Stimulated activated effector memory CD8-positive, alpha-beta T cell treated with anti-CD3 and anti-CD28 coated beads, Interleukin-12 subunit alpha, Interleukin-12 subunit beta, amount 100 ng/mL, for 72 hours (primary cell): ENCODE data around the gene DKK2.
A peak's percentile ranks its signal among the peaks of the same experiment; 100 is the strongest.

Experiments used
- ATAC-seq: fragments of 150-1000 bp; cut with Tn5 transposase; 2 replicates; pipeline ENCODE4 v1.10.0; 2021
- DNase-seq, 2 donors: peaks; one replicate each; pipeline ENCODE4 v3.0.0; 2021 to 2022; ENCODE audit warnings: low spot score in 2 of 2
- H3K27ac Mint-ChIP-seq: one replicate; pipeline ENCODE4 v1.8.0; 2022; ENCODE audit warnings: mild to moderate bottlenecking, mixed read lengths
- H3K36me3 Mint-ChIP-seq: one replicate; pipeline ENCODE4 v1.8.0; 2022; ENCODE audit warnings: mild to moderate bottlenecking, mixed read lengths
- H3K4me1 Mint-ChIP-seq: one replicate; pipeline ENCODE4 v1.8.0; 2022; ENCODE audit warnings: mixed read lengths
- H3K4me3 Mint-ChIP-seq: one replicate; pipeline ENCODE4 v1.8.0; 2022; ENCODE audit warnings: mild to moderate bottlenecking, mixed read lengths
- H3K9me3 Mint-ChIP-seq: one replicate; pipeline ENCODE4 v1.8.0; 2022; ENCODE audit warnings: mixed read lengths

Gene DKK2

DNA sequence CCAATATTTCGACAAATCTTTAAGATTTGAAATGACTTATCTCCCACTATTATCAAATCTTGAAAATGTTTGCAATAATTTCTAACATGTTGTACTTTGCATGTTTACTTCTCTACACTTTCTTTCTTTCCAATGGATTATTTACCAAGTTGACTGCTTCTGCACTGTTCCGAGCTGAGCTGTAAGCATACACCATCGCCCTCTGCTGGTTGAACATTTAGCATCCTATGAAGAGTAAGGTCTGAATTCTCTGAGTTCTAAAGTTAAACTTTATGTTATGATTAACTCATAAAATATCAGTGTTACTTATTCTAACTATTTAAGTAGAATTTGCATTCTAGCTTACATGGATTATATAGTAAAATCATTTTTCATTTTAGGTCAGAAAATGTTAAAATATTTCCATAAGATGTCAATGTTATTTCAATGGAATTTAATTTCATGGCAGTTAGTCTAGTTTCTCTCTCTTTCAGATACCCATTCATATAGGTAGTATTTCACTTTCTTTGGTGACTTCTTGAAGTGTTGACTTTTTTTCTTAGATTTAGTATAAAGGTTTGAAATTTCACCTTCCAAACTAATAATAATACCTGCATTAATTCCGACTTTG, 137.4 kb downstream of the DKK2 start:
- Mint-ChIP-seq H3K9me3 (peaks cover 4% of the 10 kb centered on the region), H3K36me3 (no peaks in the 10 kb centered on the region), H3K27ac (no peak overlapping the region)

DNA sequence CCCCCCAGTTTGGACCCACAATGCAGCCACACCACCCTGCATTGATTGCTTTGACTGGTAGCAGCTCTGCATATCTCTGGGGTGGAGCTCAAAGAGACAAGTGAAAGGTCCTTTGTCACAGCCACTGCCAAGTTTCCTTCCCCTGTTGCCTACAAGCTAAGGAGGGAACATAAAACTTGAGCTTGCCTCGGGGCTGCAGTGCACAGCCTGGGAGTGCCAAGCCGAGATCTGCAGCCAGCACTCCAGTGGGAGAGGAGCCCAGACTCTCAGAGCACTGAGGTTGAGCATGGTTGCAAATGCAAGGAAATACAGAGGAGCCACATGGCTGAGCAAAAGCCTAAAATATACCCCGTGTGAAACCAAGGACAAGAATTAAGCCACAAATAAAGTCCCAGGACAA, 142.2 kb downstream of the DKK2 start:
- ATAC-seq: no peak
- Mint-ChIP-seq H3K4me3 (no peak overlapping the region), H3K9me3 (peaks cover 4% of the 10 kb centered on the region), H3K27ac (no peak overlapping the region), H3K4me1 (no peaks in the 10 kb centered on the region), H3K36me3 (no peaks in the 10 kb centered on the region)
- DNase-seq: no peak

More for the DNA sequence above, 137.4 kb downstream of the DKK2 start:
- ATAC-seq (no peak), DNase-seq (no peak)
- Mint-ChIP-seq H3K4me3 (no peak overlapping the region), H3K4me1 (no peaks in the 10 kb centered on the region)

DNA sequence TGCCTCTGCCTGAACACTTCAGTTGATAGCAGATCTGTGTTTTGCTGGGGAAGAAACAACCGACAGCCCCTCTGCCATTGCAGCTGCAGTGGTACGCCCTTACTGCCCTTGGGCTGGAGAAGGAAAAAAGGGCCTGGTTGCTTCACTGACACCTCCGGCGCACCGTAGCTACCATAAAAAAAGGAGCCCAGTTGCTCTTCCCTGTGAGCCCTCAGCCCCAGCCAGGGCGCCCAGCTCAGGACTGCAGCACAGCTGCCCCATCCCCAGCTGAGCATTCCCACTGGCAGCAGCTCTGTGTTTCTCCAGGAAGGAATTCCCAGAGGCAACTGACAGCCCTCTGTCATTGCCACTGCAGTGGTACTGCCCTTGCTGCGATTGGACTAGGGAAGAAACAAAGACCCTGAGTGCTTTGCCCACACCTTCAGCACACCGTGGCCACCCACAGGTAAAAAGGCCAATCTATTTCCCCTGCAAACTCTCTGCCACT, 142.7 kb downstream of the DKK2 start:
- H3K4me3 Mint-ChIP-seq: no peak overlapping the region
- H3K9me3 Mint-ChIP-seq: peaks cover 4% of the 10 kb centered on the region
- H3K36me3 Mint-ChIP-seq: no peaks in the 10 kb centered on the region
- DNase-seq (no peak), ATAC-seq (peak; percentile 16)
- no peaks in the 10 kb centered on the region for H3K4me1 Mint-ChIP-seq
- H3K27ac Mint-ChIP-seq: no peak overlapping the region

DNA sequence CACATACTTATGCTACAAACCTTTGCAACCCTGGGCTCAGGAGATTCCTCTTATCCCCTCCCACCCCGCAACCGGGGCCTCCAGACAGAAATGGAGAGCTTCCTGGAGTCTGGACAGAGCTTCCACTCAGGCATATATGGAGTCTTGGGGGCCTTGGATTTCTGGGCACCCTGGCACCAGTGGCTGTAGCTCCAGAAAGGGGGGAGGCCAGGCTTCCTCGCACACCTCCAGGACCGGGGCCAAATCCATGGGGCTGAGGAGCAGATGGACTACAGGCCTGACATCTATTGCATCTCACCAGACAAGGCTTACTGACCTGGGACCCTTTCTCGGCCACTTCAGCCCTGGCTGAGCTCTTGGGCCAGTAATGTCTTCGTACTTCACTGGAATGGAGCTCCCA, 143.3 kb downstream of the DKK2 start:
- DNase-seq: no peak
- Mint-ChIP-seq H3K4me3 (no peak overlapping the region), H3K36me3 (no peaks in the 10 kb centered on the region), H3K4me1 (no peaks in the 10 kb centered on the region), H3K9me3 (peaks cover 4% of the 10 kb centered on the region), H3K27ac (no peak overlapping the region)
- ATAC-seq: peak; percentile 31

DNA sequence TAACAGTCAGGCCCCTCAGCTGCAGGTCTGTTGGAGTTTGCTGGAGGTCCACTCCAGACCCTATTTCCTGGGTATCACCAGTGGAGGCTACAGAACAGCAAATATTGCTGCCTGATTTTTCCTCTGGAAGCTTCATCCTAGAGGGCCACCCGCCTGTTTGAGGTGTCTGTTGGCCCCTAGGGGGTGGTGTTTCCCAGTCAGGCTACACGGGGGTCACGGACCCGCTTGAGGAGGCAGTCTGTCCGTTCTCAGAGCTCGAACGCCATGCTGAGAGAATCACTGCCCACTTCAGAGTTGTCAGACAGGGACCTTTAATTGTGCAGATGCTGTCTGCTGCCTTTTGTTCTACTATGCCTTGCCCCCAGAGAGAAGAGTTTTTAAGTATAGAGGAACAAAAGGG, 160.8 kb downstream of the DKK2 start:
- Mint-ChIP-seq H3K4me3 (no peak overlapping the region), H3K9me3 (peaks cover 18% of the 10 kb centered on the region), H3K36me3 (no peaks in the 10 kb centered on the region), H3K27ac (no peak overlapping the region), H3K4me1 (no peaks in the 10 kb centered on the region)
- no peak for ATAC-seq
- no peak for DNase-seq
